Upper lobe of left lung (tissue), 6 donors: ENCODE data around the gene SMAD9. TPM values are rescaled to one million over a fixed set of nuclear protein-coding genes. Genes with fewer than 3 reads are reported as not detected.
A peak's percentile ranks its signal among the peaks of the same experiment; 100 is the strongest.

Experiments used
- ATAC-seq, 2 donors: fragments of 200-7000 bp; cut with Tn5 transposase; one replicate each; pipeline ENCODE4 v1.9.1; 2022; ENCODE audit warnings: mild to moderate bottlenecking in 2 of 2, moderate library complexity in 2 of 2; ENCODE audit not compliant: low FRiP score in 2 of 2
- DNase-seq, 2 donors: peaks; one replicate each; pipeline ENCODE4 v3.0.0-alpha.2; 2019 to 2020
- H3K27ac ChIP-seq, 4 donors: fragments of 200-600 bp; sonication (generic); one replicate each; pipeline ENCODE4 v1.5.1; 2016 to 2019
- H3K27me3 ChIP-seq, 4 donors: fragments of 200-600 bp; sonication (generic); one replicate each; pipeline ENCODE4 v1.5.1; 2017 to 2019
- H3K36me3 ChIP-seq, 4 donors: fragments of 200-600 bp; sonication (generic); one replicate each; pipeline ENCODE4 v1.5.1; 2016 to 2019
- H3K4me1 ChIP-seq, 4 donors: fragments of 200-600 bp; sonication (generic); one replicate each; pipeline ENCODE4 v1.5.1; 2018 to 2019
- H3K4me3 ChIP-seq, 4 donors: fragments of 200-600 bp; sonication (generic); one replicate each; pipeline ENCODE4 v1.5.1; 2017 to 2019; ENCODE audit warnings: mild to moderate bottlenecking in 2 of 4, moderate library complexity in 1 of 4
- H3K9me3 ChIP-seq, 4 donors: fragments of 200-600 bp; sonication (generic); one replicate each; pipeline ENCODE4 v1.5.1; 2018 to 2019
- EP300 ChIP-seq, 4 donors: sonication (generic); formaldehyde crosslinking; IDR thresholded peaks; one replicate each; pipeline ENCODE4 v1.5.1; 2017; ENCODE audit warnings: antibody characterized with exemption in 4 of 4, control low read depth in 2 of 4
- POLR2A ChIP-seq, 4 donors: fragments of 450-650 bp; IDR thresholded peaks; one replicate each; pipeline ENCODE4 v1.5.1; 2016 to 2017; ENCODE audit warnings: antibody characterized with exemption in 4 of 4, mild to moderate bottlenecking in 2 of 4
- POLR2AphosphoS5 ChIP-seq, 2 donors: sonication (generic); formaldehyde crosslinking; IDR thresholded peaks; one replicate each; pipeline ENCODE4 v1.5.1; 2017; ENCODE audit warnings: antibody characterized with exemption in 2 of 2
- WGBS, 2 donors: methylation state at CpG; one replicate each; pipeline ENCODE4 v1.1.5; 2017 to 2018; 5-methylcytosine and 5-hydroxymethylcytosine counted together
- total RNA-seq, 6 donors: library from RNA; depleted of rRNA in 4 of 6; stranded (reverse); fragments of >200 nt in 4 of 6; gene quantifications; one replicate each; pipeline versions ENCODE4 v1.1.0 to v1.2.1, GENCODE V29; 2016 to 2021
- TF ChIP-seq, protein P1 (sequence below), 6 experiments: fragments of 450-650 bp in 4 of 6; fragments of 200-600 bp in 2 of 6; sonication (generic) in 2 of 6; IDR thresholded peaks; one replicate each; pipeline ENCODE4 v1.5.1; 2016 to 2019; ENCODE audit warnings: antibody characterized with exemption in 6 of 6
- donor health status: DM: no; HTN: no; CAD: no; lungs with moderate emphysema.
- donor health status: DM: no; HTN: yes; CAD: no; lungs with severe emphysema.

The SMAD9 gene
- total RNA-seq, 6 donors from 2014 or later: 8.4 to 15.9 (median 11.5) TPM

DNA sequence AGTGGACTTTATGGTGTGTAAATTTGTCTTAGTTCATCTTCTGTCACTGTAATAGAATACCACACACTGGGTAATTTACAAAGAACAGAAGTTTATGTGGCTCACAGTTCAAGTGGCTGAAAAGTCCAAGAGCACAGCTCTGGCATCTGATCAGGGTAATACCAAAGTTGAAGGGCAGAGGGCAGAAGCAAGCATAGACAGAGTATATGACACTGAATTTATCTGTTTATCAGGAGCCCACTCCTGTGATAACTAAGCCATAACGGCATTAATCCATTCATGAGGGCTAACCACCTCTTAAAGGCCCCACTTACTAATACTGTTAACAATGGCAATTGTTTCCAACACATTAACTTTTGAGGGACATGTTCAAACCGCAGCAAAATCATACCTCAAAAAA lies 105.0 kb downstream of the SMAD9 start:
- no peaks in the 10 kb centered on the region for H3K9me3 ChIP-seq
- no peak for TF ChIP-seq POLR2A (IDR thresholded peaks at IDR 0.05)
- TF ChIP-seq POLR2AphosphoS5 (IDR thresholded peaks at IDR 0.05): no peak
- TF ChIP-seq, protein P1, sequence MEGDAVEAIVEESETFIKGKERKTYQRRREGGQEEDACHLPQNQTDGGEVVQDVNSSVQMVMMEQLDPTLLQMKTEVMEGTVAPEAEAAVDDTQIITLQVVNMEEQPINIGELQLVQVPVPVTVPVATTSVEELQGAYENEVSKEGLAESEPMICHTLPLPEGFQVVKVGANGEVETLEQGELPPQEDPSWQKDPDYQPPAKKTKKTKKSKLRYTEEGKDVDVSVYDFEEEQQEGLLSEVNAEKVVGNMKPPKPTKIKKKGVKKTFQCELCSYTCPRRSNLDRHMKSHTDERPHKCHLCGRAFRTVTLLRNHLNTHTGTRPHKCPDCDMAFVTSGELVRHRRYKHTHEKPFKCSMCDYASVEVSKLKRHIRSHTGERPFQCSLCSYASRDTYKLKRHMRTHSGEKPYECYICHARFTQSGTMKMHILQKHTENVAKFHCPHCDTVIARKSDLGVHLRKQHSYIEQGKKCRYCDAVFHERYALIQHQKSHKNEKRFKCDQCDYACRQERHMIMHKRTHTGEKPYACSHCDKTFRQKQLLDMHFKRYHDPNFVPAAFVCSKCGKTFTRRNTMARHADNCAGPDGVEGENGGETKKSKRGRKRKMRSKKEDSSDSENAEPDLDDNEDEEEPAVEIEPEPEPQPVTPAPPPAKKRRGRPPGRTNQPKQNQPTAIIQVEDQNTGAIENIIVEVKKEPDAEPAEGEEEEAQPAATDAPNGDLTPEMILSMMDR (IDR thresholded peaks at IDR 0.05): peak in 2 of 6 experiments; percentile 19 to 29
- TF ChIP-seq EP300 (IDR thresholded peaks at IDR 0.05): no peak
- DNase-seq (no peak), ATAC-seq (no peak)
- 77 to 82% methylated on average over 2 of the region's 2 CpGs for WGBS, 2 donors
- no peaks in the 10 kb centered on the region for H3K36me3 ChIP-seq
- no peak overlapping the region for H3K4me3 ChIP-seq
- H3K4me1 ChIP-seq: peaks cover 3 to 14% (median 9%) of the 10 kb centered on the region in 4 donors
- H3K27me3 ChIP-seq: no peaks in the 10 kb centered on the region
- no peak overlapping the region for H3K27ac ChIP-seq

DNA sequence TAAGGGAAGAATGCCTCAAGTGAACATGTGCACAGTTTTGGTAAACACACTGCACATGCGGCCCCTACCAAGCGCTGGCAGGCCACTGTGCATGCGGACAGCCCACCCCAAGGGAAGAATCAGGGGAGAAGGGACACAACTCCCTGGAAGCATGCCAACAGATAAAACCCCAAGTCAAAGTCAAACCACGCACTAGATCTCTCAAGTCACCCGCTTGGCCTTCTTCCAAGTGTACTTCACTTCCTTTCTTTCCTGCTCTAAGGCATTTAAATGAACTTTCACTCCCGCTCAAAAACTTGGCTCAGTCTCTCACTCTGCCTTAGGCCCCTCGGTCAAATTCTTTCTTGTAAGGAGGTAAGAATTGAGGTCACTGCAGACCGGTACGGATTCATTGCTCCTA lies 105.6 kb downstream of the SMAD9 start:
- TF ChIP-seq POLR2AphosphoS5 (IDR thresholded peaks at IDR 0.05): no peak
- no peak for TF ChIP-seq EP300 (IDR thresholded peaks at IDR 0.05)
- TF ChIP-seq POLR2A (IDR thresholded peaks at IDR 0.05): no peak
- TF ChIP-seq, protein P1 (IDR thresholded peaks at IDR 0.05): no peak
- Histone ChIP-seq H3K27me3 (no peaks in the 10 kb centered on the region), H3K27ac (no peak overlapping the region), H3K4me1 (peaks cover 2 to 11% (median 6%) of the 10 kb centered on the region in 4 donors), H3K4me3 (no peak overlapping the region), H3K9me3 (no peaks in the 10 kb centered on the region), H3K36me3 (no peaks in the 10 kb centered on the region)
- DNase-seq: peak in 1 of 2 donors; percentile 40
- WGBS, 2 donors: 15 to 27% methylated on average over 9 of the region's 9 CpGs
- no peak for ATAC-seq

DNA sequence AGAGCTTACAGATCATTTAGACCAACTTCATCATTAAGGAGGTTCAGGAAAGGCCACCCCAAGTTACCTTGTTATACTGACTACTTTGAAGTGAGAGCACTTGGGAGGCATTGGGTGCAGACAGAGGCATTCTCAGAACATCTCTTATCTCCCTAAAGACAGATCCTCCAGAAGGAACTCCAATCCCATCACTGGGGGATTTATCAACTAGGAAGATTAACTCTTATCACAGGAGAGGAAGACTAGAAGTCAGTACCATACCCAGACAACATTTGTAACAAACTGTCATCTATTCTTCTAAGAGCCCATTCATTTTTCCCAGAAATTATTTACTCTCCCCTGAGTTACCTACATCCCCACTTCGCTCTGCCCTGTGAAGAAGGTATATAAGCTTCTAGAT lies 106.8 kb downstream of the SMAD9 start:
- H3K27ac ChIP-seq: no peak overlapping the region
- H3K9me3 ChIP-seq: no peaks in the 10 kb centered on the region
- 95 to 100% methylated on average over 1 of the region's 1 CpG for WGBS, 2 donors
- DNase-seq: no peak
- TF ChIP-seq EP300 (IDR thresholded peaks at IDR 0.05) (no peak), POLR2A (IDR thresholded peaks at IDR 0.05) (no peak)
- no peaks in the 10 kb centered on the region for H3K27me3 ChIP-seq
- no peaks in the 10 kb centered on the region for H3K36me3 ChIP-seq
- no peak overlapping the region for H3K4me3 ChIP-seq
- no peak for ATAC-seq
- H3K4me1 ChIP-seq: peaks cover 0 to 6% (median 4%) of the 10 kb centered on the region in 4 donors

DNA sequence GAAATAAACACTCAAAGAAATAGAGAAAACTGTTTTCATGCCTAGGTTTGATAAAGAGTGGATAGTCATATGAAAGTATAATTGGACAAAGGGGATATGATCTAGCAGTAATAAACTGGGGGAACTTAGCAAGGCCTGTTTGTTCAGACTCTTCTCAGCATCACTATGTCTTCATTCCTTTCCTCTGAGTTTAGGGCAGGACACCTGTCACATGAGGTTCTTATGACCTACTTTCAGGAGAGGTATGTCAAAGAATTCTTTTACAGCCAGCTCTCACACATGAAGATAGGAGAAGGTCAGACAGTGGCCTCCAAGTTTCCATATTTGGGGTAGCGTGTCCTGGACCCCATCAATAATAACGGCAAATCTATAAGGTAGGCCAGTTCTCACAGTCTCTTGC lies 112.4 kb downstream of the SMAD9 start:
- ATAC-seq (no peak), DNase-seq (no peak)
- Histone ChIP-seq H3K4me3 (no peak overlapping the region), H3K4me1 (no peaks in the 10 kb centered on the region), H3K9me3 (no peaks in the 10 kb centered on the region), H3K27ac (no peak overlapping the region), H3K27me3 (no peaks in the 10 kb centered on the region), H3K36me3 (no peaks in the 10 kb centered on the region)
- TF ChIP-seq, protein P1 (IDR thresholded peaks at IDR 0.05): no peak
- TF ChIP-seq POLR2AphosphoS5 (IDR thresholded peaks at IDR 0.05) (no peak), POLR2A (IDR thresholded peaks at IDR 0.05) (no peak), EP300 (IDR thresholded peaks at IDR 0.05) (no peak)
- 96 to 100% methylated on average over 2 of the region's 2 CpGs for WGBS, 2 donors

DNA sequence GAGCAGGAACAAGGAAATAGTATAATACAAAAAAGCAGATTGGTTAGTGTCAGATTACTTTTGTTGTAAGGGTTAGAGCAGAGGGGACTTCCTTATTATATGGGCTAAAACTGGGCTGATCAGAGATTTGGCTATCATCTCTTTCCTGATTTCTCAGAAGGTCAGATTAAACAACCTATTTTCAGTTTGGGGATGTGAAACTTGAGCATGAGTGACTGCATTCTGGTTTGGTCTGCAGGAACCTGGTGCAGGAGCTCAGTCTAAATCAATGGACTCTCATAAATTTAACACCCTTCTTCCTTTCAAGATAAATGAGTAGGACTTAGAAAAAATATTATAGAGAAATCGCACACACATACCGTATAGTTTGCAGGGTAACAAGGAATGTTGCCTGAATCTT lies 113.9 kb downstream of the SMAD9 start:
- H3K27ac ChIP-seq: no peak overlapping the region
- TF ChIP-seq POLR2A (IDR thresholded peaks at IDR 0.05): no peak
- TF ChIP-seq, protein P1 (IDR thresholded peaks at IDR 0.05): no peak
- no peak for TF ChIP-seq EP300 (IDR thresholded peaks at IDR 0.05)
- TF ChIP-seq POLR2AphosphoS5 (IDR thresholded peaks at IDR 0.05): no peak
- WGBS, 2 donors: 92 to 98% methylated on average over 2 of the region's 2 CpGs
- DNase-seq (no peak), ATAC-seq (no peak)
- no peaks in the 10 kb centered on the region for H3K27me3 ChIP-seq
- H3K4me1 ChIP-seq: no peaks in the 10 kb centered on the region
- no peak overlapping the region for H3K4me3 ChIP-seq
- no peaks in the 10 kb centered on the region for H3K9me3 ChIP-seq
- H3K36me3 ChIP-seq: no peaks in the 10 kb centered on the region
